Nephron progenitor cell (in vitro differentiated cells): ENCODE measurements around the gene IL2RG.

Experiments
- DNase-seq: peaks from one replicate; pipeline ENCODE4 v3.0.0; 2021
- H3K27ac Mint-ChIP-seq: 2 replicates; pipeline ENCODE4 v1.8.0; 2021; ENCODE audit warnings: mild to moderate bottlenecking, moderate library complexity, mixed read lengths
- H3K27me3 Mint-ChIP-seq: 2 replicates; pipeline ENCODE4 v1.8.0; 2021; ENCODE audit warnings: mild to moderate bottlenecking, low read depth, mixed read lengths; ENCODE audit not compliant: poor library complexity
- H3K36me3 Mint-ChIP-seq: 2 replicates; pipeline ENCODE4 v1.8.0; 2021; ENCODE audit warnings: low read depth, mixed read lengths
- H3K4me1 Mint-ChIP-seq: 2 replicates; pipeline ENCODE4 v1.8.0; 2021; ENCODE audit warnings: mixed read lengths
- H3K4me3 Mint-ChIP-seq: 2 replicates; pipeline ENCODE4 v1.8.0; 2021; ENCODE audit warnings: mild to moderate bottlenecking, moderate library complexity, mixed read lengths
- H3K9me3 Mint-ChIP-seq: 2 replicates; pipeline ENCODE4 v1.8.0; 2021; ENCODE audit warnings: mild to moderate bottlenecking, moderate library complexity, mixed read lengths
- TF ChIP-seq, protein P1 (sequence below): fragments of 200-600 bp; sonication (generic); IDR thresholded peaks from 2 replicates; pipeline ENCODE4 v1.5.0; 2021; ENCODE audit warnings: antibody characterized with exemption

Gene IL2RG

DNA sequence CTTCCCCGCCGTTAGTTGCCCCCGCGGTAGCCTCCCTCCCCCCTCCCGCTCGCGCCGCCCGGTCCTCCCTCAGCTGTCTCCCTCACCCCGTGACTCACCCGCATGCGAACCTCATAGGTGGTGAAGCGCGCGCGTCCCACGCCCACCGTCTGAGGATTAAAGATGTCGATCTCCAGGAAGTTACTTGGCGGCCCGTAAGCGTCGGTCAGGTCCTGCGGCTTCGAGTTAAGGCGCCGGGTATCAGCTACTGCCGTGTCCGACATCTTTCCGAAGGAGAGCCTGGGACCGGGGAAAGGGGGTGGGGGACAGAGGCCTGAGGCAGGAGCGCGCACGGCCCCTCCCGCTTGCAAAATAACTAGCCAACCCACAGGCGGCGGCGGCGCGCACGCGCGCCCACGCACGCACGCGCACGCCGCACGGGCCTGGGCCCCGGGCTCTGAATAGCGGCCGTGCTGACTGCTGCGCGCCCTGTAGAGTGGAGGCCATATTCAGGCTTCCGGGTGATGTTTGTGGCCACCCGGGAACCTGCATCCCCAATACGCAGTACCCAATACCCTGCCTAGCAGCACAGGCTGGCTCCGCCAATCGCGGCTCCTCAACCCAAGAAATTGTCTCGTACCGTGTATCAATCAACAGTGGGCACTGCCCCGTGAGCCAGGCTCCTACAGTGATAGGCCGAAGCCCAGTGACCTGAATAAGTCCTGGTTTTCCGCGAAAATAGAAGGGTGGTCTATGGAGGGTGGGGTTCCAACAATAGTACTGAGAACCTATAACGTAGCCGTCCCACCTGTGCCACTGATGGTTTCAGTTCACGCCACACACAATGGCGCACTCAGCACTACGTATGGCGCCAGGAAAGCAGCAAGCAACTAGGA lies 43.1 kb downstream of the IL2RG start, which contains the start of gene SNX12:
SNX12 (minus strand) TSS at position 291 of the 875 bp plus-strand sequence; CDS start at position 263, 28 bp downstream.
- Mint-ChIP-seq H3K4me1 (peaks cover 13% of the 10 kb centered on the region), H3K4me3 (peak within 1 kb of the TSS; percentile 94), H3K9me3 (peaks cover 39% of the 10 kb centered on the region), H3K27me3 (peaks cover 6% of the 10 kb centered on the region), H3K36me3 (no peaks in the 10 kb centered on the region), H3K27ac (peak within 1 kb of the TSS; percentile 92)
- TF ChIP-seq, protein P1, sequence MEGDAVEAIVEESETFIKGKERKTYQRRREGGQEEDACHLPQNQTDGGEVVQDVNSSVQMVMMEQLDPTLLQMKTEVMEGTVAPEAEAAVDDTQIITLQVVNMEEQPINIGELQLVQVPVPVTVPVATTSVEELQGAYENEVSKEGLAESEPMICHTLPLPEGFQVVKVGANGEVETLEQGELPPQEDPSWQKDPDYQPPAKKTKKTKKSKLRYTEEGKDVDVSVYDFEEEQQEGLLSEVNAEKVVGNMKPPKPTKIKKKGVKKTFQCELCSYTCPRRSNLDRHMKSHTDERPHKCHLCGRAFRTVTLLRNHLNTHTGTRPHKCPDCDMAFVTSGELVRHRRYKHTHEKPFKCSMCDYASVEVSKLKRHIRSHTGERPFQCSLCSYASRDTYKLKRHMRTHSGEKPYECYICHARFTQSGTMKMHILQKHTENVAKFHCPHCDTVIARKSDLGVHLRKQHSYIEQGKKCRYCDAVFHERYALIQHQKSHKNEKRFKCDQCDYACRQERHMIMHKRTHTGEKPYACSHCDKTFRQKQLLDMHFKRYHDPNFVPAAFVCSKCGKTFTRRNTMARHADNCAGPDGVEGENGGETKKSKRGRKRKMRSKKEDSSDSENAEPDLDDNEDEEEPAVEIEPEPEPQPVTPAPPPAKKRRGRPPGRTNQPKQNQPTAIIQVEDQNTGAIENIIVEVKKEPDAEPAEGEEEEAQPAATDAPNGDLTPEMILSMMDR, result no peak
- peak; percentile 77 for DNase-seq

DNA sequence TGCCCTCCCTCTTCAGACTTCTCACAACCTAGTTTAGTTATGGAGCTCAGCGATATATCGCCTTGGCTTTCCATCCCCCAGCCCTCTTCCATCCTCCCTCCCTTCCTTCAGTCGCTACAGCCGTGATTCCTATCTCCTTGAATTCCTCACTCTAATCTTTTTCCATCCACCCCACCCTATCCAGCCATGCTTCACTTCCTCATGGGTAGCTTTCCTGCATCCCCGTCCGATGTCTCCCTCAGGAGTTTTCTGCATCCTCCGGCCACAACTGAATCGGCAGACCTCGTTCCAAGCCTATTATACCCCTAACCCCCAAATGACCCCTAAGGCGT lies 43.7 kb downstream of the IL2RG start:
- peaks cover 6% of the 10 kb centered on the region for H3K27me3 Mint-ChIP-seq

DNA sequence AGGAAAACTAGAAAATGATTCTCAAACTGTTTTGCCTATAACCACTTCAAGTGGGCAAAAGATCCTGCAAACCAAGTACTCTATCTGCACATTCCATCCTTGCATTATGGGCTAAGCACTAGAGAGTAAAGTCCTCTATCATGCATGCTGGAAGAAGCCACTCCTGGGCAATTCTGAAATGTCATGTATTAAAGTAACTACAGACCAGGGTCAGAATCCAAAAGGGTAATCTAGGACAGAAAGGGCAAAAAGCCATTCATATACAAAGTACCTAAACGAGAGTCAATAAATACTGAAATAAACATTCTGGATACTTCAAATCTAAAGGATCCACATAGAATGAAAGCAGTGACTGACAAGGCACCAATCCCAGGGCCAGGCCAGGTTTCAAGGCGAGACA lies 44.3 kb downstream of the IL2RG start:
- Mint-ChIP-seq H3K27me3 (peaks cover 6% of the 10 kb centered on the region), H3K27ac (no peak overlapping the region), H3K36me3 (peaks cover 6% of the 10 kb centered on the region), H3K9me3 (peaks cover 34% of the 10 kb centered on the region), H3K4me3 (peak overlapping the region; percentile 94), H3K4me1 (peaks cover 13% of the 10 kb centered on the region)
- TF ChIP-seq, protein P1, result no peak
- DNase-seq, result no peak

More for the DNA sequence above, 43.7 kb downstream of the IL2RG start:
- TF ChIP-seq, protein P1, result no peak
- H3K4me1 Mint-ChIP-seq, result peaks cover 13% of the 10 kb centered on the region
- peaks cover 37% of the 10 kb centered on the region for H3K9me3 Mint-ChIP-seq
- peaks cover 3% of the 10 kb centered on the region for H3K36me3 Mint-ChIP-seq
- H3K4me3 Mint-ChIP-seq, result peak overlapping the region; percentile 94
- DNase-seq, result no peak
- peak overlapping the region; percentile 68 for H3K27ac Mint-ChIP-seq

DNA sequence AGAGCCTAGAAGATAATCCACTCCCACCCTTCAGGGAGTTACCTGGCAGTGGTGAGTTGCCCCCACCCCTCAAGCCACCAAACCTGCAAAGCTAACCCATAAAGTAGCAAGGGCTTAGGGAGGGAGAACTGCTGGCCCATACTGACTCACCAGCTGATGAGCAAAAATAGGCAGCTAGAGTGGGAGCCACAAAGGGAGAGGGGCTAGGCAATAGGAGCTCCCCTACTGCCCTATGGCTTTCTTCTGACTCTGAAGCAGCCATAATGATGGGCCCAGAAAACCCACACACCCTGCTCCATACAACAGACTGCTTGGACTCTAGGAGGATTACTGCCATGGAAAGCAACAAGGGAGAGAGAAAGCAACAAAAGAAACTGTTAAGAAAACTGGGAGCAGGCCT lies 51.2 kb downstream of the IL2RG start:
- no peaks in the 10 kb centered on the region for H3K27me3 Mint-ChIP-seq
- no peak overlapping the region for H3K27ac Mint-ChIP-seq
- H3K36me3 Mint-ChIP-seq, result peaks cover 19% of the 10 kb centered on the region
- DNase-seq, result no peak
- H3K4me1 Mint-ChIP-seq, result no peaks in the 10 kb centered on the region
- peaks cover 37% of the 10 kb centered on the region for H3K9me3 Mint-ChIP-seq
- TF ChIP-seq, protein P1, result no peak
- H3K4me3 Mint-ChIP-seq, result no peak overlapping the region

DNA sequence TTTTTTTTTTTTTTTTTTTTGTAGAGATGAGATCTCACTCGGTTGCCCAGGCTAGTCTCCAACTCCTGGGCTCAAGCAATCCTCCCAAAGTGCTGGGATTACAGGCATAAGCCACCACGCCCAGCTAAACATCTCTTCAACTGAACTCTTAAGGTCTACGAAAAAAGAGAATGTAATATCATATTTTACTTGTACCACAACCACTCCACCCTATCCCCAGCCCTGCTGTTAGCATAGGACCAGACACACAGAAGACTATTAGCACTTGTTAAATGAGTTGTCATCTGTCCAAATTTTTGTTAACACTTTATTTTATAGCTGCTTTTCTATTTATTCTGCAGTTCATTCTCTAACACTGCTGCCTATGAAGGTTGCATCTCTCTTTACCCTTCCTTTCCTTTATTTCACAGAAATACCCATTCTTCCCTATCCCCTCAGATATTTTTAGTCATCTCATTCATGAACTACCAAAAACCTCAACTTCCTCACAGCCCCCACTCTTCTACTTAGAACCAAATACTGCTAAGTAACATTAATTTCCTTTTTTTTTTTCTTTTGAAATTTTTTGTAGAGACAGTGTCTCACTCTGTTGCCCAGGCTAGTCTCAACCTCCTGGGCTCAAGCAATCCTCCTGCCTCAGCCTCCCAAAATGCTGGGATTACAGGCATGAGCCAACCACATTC lies 53.4 kb downstream of the IL2RG start:
- peaks cover 35% of the 10 kb centered on the region for H3K9me3 Mint-ChIP-seq
- no peak overlapping the region for H3K4me3 Mint-ChIP-seq
- no peak overlapping the region for H3K27ac Mint-ChIP-seq
- DNase-seq, result no peak
- H3K4me1 Mint-ChIP-seq, result peaks cover 4% of the 10 kb centered on the region
- peaks cover 24% of the 10 kb centered on the region for H3K36me3 Mint-ChIP-seq
- no peaks in the 10 kb centered on the region for H3K27me3 Mint-ChIP-seq
- TF ChIP-seq, protein P1, result no peak
